ENCODE data around the gene PLAU.
"Not testable (repeated sequence)": the region's sequence is repeated elsewhere in the genome, so short reads cannot be mapped to it uniquely, and the experiment has no call there.

The PLAU gene

GRCh38 chr10:73876971-73877370 is 34.0 kb upstream of the PLAU start:
- no peak for DNase-seq (ENCODE audit: low read depth)

GRCh38 chr10:73877533-73878160 is 33.3 kb upstream of the PLAU start:
- DNase-seq (ENCODE audit: low read depth), result no peak

DNA sequence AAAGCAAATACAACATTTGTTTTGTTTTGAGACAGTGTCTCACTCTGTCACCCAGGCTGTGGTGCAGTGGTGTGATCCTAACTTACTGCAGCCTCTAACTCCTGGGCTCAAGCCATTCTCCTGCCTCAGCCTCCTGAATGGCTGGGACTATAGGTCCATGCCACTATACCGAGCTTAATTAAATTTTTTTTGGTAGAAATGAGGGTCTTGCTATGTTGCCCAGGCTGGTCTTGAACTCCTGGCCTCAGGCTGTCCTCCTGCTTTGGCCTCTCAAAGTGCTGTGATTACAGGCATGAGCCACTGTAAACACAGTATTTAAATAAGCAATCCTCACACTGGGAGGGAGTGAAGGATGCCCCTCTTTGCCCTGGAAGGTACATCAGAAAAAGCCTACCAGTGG is 32.6 kb upstream of the PLAU start:
- DNase-seq (ENCODE audit: low read depth), result no peak

GRCh38 chr10:73879296-73880173 is 31.4 kb upstream of the PLAU start:
- DNase-seq (ENCODE audit: low read depth), result peak; percentile 91

DNA sequence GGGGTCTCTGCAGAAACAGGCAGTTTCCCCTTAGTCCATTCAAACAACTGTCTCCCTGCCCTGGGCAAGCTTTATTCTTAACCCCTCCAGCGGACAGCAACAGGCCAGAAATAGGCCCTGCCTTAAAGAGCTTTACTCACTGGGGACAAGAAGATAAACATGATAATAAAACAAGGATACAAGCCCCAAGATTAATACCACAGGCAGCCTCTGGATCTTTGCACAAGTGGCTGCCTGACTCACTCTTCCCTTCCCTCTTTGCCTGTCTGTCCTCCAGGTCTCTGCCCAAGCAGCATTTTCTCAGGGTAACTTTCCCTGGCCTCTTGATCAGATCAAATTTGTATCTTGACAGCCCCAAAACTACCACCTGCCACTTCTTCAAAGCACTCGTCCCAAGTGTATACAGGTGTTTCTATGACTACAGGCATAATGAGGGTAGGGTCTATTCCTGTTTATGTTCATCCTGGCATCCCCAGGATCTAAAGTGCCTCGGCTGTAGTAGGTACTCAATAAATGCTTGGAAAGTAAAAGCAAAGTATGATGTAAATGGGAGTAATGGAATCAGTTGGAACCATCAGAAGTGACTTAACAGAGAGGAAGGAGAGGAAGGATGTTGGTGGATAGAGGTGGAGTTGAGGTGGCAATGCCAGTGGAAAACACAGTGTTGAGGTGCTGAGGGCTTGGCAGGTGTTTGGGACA is 29.6 kb upstream of the PLAU start:
- DNase-seq (ENCODE audit: low read depth), result no peak

GRCh38 chr10:73884017-73884416 is 26.9 kb upstream of the PLAU start:
- no peak for DNase-seq (ENCODE audit: low read depth)

DNA sequence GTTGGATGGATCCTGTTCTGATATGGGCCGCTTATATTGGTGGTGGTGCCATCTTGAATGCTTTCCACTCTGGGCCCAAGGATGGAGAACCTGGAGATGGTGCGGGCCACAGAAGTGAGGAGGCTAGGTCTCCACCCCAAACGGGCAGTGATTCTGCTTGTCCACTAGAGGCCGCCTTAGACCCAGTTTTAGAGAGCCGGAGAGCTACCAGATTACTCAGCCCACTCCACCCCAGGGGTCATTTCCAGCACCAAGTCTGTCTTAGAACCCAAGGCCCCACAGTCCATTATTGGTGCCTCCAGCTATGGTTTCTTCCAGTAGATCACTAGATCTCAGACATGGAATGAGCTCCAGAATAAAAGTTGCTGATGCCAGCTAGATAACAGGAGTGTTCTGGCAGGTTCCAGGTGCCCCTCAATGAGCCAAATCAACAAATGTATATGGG is 24.8 kb upstream of the PLAU start:
- DNase-seq (ENCODE audit: low read depth), result peak; percentile 37

DNA sequence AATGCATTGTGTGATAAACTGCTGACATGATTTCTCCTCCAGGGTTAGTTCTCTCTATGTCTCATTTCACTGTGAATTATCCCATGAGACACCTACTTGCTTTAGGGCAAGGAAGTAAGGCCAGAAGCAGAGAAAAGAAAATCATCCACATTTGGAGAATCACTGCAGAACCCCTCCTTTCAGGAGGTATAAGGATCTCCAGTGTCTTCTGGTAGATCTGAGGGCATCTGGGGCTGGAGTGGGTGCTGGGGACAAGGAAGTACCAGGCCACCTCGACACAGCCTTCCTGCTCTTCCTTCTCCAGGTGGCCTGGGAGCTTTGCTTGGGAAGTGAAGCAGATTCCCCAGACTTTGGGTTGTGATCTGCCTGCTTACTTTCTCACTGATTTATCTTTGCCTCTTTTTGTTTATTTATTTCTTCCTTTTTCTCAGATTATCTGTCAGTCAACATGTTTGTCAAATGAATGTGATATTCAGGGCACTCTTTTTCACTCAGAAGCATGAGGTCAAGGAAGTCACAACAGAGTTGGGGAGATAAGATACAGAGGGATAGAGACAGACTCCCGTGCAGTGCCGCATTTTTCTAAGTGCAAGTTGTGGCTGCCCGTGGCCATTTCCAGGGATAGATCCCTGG is 24.2 kb upstream of the PLAU start:
- no peak for DNase-seq (ENCODE audit: low read depth)

GRCh38 chr10:73887294-73888039 is 23.5 kb upstream of the PLAU start:
- no peak for DNase-seq (ENCODE audit: low read depth)

DNA sequence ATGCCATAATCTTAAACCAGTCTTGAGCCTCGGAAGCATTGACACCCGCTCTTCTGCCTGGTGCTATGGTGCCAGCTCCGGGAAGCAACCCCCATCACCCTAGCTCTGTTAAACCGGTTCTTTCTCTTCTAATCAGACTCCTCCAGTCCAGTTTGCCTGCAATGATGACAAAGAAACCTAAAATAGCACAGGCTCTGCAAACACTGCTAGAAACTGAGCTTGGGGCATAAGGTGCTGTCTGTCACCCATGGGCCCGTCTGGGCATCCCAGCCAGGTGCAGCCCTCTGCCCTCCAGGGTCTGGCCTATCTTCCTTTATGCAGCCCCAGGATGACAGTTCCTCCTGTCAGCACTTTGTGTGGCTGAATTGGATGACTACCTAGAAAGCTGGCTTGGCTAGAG is 22.4 kb upstream of the PLAU start:
- DNase-seq (ENCODE audit: low read depth), result no peak

- no peak for DNase-seq (ENCODE audit: low read depth)
These were observed 21.9 kb upstream of the PLAU start for GRCh38 chr10:73889014-73889413.

GRCh38 chr10:73889416-73889815 is 21.5 kb upstream of the PLAU start:
- DNase-seq (ENCODE audit: low read depth), result not testable (repeated sequence)

- DNase-seq (ENCODE audit: low read depth), result no peak
These were observed 20.7 kb upstream of the PLAU start for GRCh38 chr10:73890261-73890660.

GRCh38 chr10:73890830-73891229 is 20.1 kb upstream of the PLAU start:
- not testable (repeated sequence) for DNase-seq (ENCODE audit: low read depth)

DNA sequence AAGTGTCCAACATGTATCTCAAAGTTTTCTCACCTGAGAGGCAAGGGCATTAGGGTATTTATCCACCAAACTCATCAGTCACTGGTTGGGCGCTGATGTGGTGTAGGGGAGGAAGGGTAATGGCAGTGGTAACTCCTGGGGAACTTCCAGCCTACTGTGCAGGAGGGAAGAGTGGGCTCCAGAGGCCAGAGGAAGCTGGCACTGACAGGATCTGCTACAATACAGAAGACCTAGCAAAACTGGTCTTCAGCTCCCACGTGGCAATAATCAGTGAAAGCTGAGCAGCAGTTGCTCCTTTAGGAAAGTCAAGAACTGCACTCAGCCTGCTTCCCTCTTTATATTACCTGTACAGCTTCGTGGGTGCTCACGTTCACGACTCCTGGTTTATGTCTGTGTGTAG is 19.4 kb upstream of the PLAU start:
- no peak for DNase-seq (ENCODE audit: low read depth)

DNA sequence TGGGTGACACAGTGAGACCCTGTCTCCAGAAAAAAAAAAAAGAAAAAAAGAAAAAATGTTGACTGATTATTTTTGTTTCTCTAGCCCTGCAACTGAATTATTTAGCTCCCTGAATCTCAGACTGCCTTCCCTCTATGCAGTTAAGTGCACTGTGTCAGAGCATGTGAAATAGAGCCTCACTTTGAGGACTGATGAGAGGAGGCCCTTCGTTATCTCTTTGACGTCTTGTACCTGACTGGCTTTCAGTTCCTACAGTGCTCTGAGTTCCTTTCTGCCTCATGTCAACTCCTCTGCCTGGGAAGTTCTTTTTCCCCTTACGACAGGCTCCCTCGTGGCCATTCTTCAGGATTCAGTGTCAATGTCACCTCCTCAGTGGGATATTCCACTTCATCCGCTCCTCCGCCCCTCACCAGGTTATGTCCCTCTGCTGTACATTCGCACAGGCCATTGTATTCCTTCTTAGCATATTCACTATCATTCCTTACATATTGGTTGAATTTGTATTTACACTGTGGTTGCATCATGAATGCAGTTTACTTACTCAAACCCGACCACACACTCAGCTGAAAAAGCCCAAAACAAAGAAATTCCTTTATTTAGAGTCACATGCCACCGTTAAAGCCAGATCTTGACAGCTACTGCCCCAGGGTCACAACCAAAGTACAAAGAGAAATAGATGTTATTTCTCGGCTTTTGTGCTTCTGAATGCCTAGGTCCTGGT is 18.5 kb upstream of the PLAU start:
- DNase-seq (ENCODE audit: low read depth), result no peak

GRCh38 chr10:73893426-73893825 is 17.5 kb upstream of the PLAU start:
- DNase-seq (ENCODE audit: low read depth), result no peak

DNA sequence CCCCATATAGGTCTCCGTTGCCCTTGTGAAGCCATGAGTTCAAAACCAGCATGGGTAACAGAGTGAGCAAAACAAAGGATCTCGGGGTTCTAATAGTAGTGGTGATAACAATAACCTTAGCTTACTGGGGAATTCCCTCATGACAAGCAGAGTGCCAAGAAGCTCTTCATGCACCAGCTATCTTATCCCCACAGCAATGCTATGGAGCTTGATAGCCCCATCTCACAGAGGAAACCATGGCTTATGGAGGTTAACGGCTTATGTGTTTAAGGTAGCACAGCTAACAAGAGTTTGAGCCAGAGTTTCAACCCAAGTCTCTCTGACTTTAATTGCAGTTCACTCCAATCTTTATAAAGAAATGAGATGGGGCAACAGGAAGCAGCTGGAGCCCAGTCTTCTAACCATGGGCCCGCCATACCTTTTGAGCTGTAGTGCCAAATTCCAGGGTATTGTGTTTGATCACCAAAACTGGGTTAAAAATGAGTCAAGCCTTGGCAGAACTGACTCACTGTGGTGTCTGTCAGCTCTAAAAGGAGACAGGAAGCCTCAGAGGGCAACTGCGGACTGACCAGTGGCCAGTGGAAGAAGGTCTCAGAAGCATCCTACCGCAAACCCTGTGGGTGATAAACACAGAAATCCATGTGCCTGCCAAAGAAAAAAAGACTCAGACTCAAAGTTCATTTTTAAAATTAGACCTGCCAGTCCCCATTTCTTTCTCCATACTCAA is 16.5 kb upstream of the PLAU start:
- DNase-seq (ENCODE audit: low read depth), result no peak

- DNase-seq (ENCODE audit: low read depth), result not testable (repeated sequence)
These were observed 15.6 kb upstream of the PLAU start for GRCh38 chr10:73895381-73895780.

GRCh38 chr10:73897693-73898092 is 13.2 kb upstream of the PLAU start:
- DNase-seq (ENCODE audit: low read depth), result no peak

All from activated T-helper 9 cell treated with anti-CD3 and anti-CD28 coated beads, Interleukin-2, amount 50 U/mL, for 16 hours (primary cell).